MM.1S (cell line): ENCODE measurements around the gene PRRT3.

ENCODE experiments used
- DNase-seq: peaks from one replicate; pipeline ENCODE4 v3.0.0-alpha.2; 2015
- H2AFZ ChIP-seq: fragments of 300-600 bp; sonication (generic); 2 replicates; pipeline ENCODE4 v1.6.0; 2016; ENCODE audit warnings: antibody characterized with exemption, low read length
- H3F3A ChIP-seq: fragments of 300-600 bp; sonication (generic); 2 replicates; pipeline ENCODE4 v1.6.1; 2016; ENCODE audit warnings: mild to moderate bottlenecking, antibody characterized with exemption, low read length, moderate library complexity, mixed read lengths; ENCODE audit not compliant: insufficient read depth
- H3K27ac ChIP-seq: fragments of 300-600 bp; sonication (generic); 2 replicates; pipeline ENCODE4 v1.5.1; 2016; ENCODE audit warnings: mild to moderate bottlenecking, low read length
- H3K27me3 ChIP-seq: fragments of 300-600 bp; sonication (generic); replicated peaks from 2 replicates; pipeline ENCODE4 v1.6.0; 2016; ENCODE audit warnings: low read length; ENCODE audit not compliant: insufficient read depth
- H3K36me3 ChIP-seq: fragments of 300-600 bp; sonication (generic); replicated peaks from 2 replicates; pipeline ENCODE4 v1.6.1; 2016; ENCODE audit warnings: mild to moderate bottlenecking, low read length, mixed read lengths; ENCODE audit not compliant: insufficient read depth
- H3K4me1 ChIP-seq: fragments of 300-600 bp; sonication (generic); 2 replicates; pipeline ENCODE4 v1.6.1; 2016; ENCODE audit warnings: low read length, mixed read lengths
- H3K4me2 ChIP-seq: fragments of 300-600 bp; sonication (generic); 2 replicates; pipeline ENCODE4 v1.6.0; 2016; ENCODE audit warnings: low read depth, low read length
- H3K4me3 ChIP-seq: fragments of 300-600 bp; sonication (generic); 2 replicates; pipeline ENCODE4 v1.5.1; 2016; ENCODE audit warnings: low read length, mixed read lengths
- H3K79me2 ChIP-seq: fragments of 300-600 bp; sonication (generic); 2 replicates; pipeline ENCODE4 v1.6.1; 2016; ENCODE audit warnings: mixed run types, low read length, mixed read lengths
- H3K9ac ChIP-seq: fragments of 300-600 bp; sonication (generic); 2 replicates; pipeline ENCODE4 v1.6.1; 2016; ENCODE audit warnings: low read length, mixed read lengths
- H3K9me2 ChIP-seq: fragments of 300-600 bp; sonication (generic); replicated peaks from 2 replicates; pipeline ENCODE4 v1.6.1; 2016; ENCODE audit warnings: mild to moderate bottlenecking, low read length, mixed read lengths; ENCODE audit not compliant: insufficient read depth
- H3K9me3 ChIP-seq: fragments of 300-600 bp; sonication (generic); replicated peaks from 2 replicates; pipeline ENCODE4 v1.6.1; 2016; ENCODE audit warnings: mild to moderate bottlenecking, low read length, mixed read lengths; ENCODE audit not compliant: insufficient read depth
- H4K20me1 ChIP-seq: fragments of 300-600 bp; sonication (generic); 2 replicates; pipeline ENCODE4 v1.6.1; 2016; ENCODE audit warnings: mild to moderate bottlenecking, low read length, moderate library complexity, mixed read lengths; ENCODE audit not compliant: insufficient read depth
- EZH2 ChIP-seq: fragments of 300-600 bp; sonication (generic); optimal IDR thresholded peaks from 2 replicates; pipeline ENCODE3; 2017; ENCODE audit warnings: low read depth, mild to moderate bottlenecking, antibody characterized with exemption, low read length, mixed read lengths
- EZH2phosphoT487 ChIP-seq: fragments of 300-600 bp; sonication (generic); IDR thresholded peaks from 2 replicates; pipeline ENCODE4 v1.6.1; 2018; ENCODE audit warnings: antibody characterized with exemption, low read length
- TF ChIP-seq, protein P1 (sequence below): fragments of 300-600 bp; sonication (generic); IDR thresholded peaks from 2 replicates; pipeline ENCODE4 v1.5.1; 2016; ENCODE audit warnings: antibody characterized with exemption, low read length, mixed read lengths

Gene PRRT3

DNA sequence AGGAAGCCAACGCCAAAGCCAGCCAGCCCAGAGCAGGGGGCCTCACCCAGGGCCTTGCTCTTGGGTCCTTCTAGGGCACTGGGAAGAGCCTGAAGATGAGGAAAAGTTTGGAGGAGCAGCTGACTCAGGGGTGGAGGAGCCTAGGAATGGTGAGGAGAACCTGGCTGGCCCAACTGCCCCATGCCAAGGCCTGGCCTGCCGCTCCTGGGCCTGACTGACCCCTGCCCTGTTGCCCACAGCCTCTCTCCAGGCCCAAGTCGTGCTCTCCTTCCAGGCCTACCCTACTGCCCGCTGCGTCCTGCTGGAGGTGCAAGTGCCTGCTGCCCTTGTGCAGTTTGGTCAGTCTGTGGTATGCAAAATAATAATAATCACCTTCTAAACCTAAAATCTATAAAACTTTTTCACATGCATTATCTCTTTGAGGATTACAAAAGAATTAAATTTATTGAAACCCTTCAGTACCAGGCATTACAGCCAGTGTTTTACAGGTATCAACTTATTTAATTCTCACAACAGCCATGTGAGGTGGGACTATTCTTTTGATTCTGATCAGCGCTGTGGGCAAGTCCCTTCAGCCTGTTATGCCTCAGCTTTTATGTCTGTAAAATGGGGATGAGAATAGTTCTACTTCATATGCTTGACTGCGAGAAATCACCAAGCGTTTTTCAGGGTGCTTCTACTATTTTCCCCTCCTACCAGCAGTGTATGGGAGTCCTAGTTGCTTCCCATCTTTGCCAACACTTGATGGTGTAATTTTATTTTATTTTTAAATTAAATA lies 33.8 kb downstream of the PRRT3 start:
- Histone ChIP-seq H3K4me2 (no peak overlapping the region), H3K79me2 (no peaks in the 10 kb centered on the region), H3K9me3 (no peaks in the 10 kb centered on the region), H4K20me1 (no peaks in the 10 kb centered on the region), H3K4me1 (peaks cover 5% of the 10 kb centered on the region; the same call in 1 of the 2 replicates), H3K27me3 (no peaks in the 10 kb centered on the region; the same call in 1 of the 2 replicates), H3K9ac (no peak overlapping the region), H3K9me2 (no peaks in the 10 kb centered on the region), H3K4me3 (no peak overlapping the region), H2AFZ (no peak overlapping the region), H3K36me3 (no peaks in the 10 kb centered on the region), H3F3A (no peaks in the 10 kb centered on the region), H3K27ac (no peak overlapping the region)
- TF ChIP-seq EZH2 (no peak), EZH2phosphoT487 (no peak)
- TF ChIP-seq, protein P1, sequence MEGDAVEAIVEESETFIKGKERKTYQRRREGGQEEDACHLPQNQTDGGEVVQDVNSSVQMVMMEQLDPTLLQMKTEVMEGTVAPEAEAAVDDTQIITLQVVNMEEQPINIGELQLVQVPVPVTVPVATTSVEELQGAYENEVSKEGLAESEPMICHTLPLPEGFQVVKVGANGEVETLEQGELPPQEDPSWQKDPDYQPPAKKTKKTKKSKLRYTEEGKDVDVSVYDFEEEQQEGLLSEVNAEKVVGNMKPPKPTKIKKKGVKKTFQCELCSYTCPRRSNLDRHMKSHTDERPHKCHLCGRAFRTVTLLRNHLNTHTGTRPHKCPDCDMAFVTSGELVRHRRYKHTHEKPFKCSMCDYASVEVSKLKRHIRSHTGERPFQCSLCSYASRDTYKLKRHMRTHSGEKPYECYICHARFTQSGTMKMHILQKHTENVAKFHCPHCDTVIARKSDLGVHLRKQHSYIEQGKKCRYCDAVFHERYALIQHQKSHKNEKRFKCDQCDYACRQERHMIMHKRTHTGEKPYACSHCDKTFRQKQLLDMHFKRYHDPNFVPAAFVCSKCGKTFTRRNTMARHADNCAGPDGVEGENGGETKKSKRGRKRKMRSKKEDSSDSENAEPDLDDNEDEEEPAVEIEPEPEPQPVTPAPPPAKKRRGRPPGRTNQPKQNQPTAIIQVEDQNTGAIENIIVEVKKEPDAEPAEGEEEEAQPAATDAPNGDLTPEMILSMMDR = no peak
- DNase-seq = no peak

DNA sequence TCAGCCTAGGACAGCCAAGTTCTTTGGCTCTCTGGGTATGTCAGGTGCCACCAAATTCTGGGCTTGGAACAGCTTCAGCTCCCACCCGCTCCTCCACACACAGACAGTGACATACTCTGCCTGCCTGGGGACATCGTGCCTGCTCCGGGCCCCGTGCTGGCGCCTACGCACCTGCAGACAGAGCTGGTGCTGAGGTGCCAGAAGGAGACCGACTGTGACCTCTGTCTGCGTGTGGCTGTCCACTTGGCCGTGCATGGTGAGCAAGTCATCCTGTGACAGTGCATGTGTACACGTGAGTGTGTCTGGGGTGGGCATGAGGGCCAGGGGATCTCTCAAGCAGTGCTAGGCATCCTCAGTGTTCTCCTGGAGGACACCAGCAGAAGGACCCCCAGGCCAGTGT lies 34.4 kb downstream of the PRRT3 start:
- Histone ChIP-seq H3K27ac (no peak overlapping the region), H3K27me3 (no peaks in the 10 kb centered on the region), H4K20me1 (no peaks in the 10 kb centered on the region), H3K4me1 (peaks cover 5% of the 10 kb centered on the region; the same call in 1 of the 2 replicates), H3K4me2 (no peak overlapping the region), H3K9ac (no peak overlapping the region), H3K36me3 (no peaks in the 10 kb centered on the region), H3K9me3 (no peaks in the 10 kb centered on the region), H3F3A (no peaks in the 10 kb centered on the region), H3K9me2 (no peaks in the 10 kb centered on the region), H2AFZ (no peak overlapping the region), H3K4me3 (no peak overlapping the region), H3K79me2 (no peaks in the 10 kb centered on the region)
- TF ChIP-seq, protein P1 = no peak
- no peak for TF ChIP-seq EZH2phosphoT487
- no peak for TF ChIP-seq EZH2
- no peak for DNase-seq

GRCh38 chr3:9916734-9917680 lies 35.2 kb downstream of the PRRT3 start, which contains the start of gene IL17RC:
TSS of gene IL17RC (plus strand) at chr3:9917098. CDS start at chr3:9917316, 218 bp downstream.
- Histone ChIP-seq H3K4me3 (peak within 1 kb of the TSS; percentile 60), H3K4me2 (peak within 1 kb of the TSS; percentile 98), H4K20me1 (no peaks in the 10 kb centered on the region), H3K36me3 (no peaks in the 10 kb centered on the region), H3K79me2 (no peaks in the 10 kb centered on the region), H3K27me3 (no peaks in the 10 kb centered on the region), H3K4me1 (peaks cover 5% of the 10 kb centered on the region; the same call in 1 of the 2 replicates), H2AFZ (peak within 1 kb of the TSS; percentile 97), H3K27ac (no peak within 1 kb of the TSS), H3K9ac (peak within 1 kb of the TSS; percentile 24; the same call in 1 of the 2 replicates), H3K9me2 (no peaks in the 10 kb centered on the region), H3F3A (no peaks in the 10 kb centered on the region), H3K9me3 (no peaks in the 10 kb centered on the region)
- TF ChIP-seq EZH2 (no peak), EZH2phosphoT487 (no peak)
- TF ChIP-seq, protein P1 = no peak
- DNase-seq = peak; percentile 24
